ENCODE measurements around the gene CCDC61.

Gene CCDC61

GRCh38 chr19:46015687-46016425, 20.6 kb downstream of the CCDC61 start:
- Histone ChIP-seq H2BK5ac (ENCODE audit: low read length) (no peak overlapping the region), H3K36me3 (ENCODE audit: control insufficient read depth, insufficient read depth, low read length) (no peaks in the 10 kb centered on the region), H3K18ac (ENCODE audit: low read length) (no peak overlapping the region), H3K4me2 (ENCODE audit: low read length) (peak overlapping the region; percentile 77), H4K8ac (ENCODE audit: low read depth, low read length) (no peak overlapping the region), H3K27ac (ENCODE audit: low read depth, low read length) (no peak overlapping the region), H4K5ac (ENCODE audit: low read length) (no peak overlapping the region), H3K4me1 (ENCODE audit: control insufficient read depth, low read depth, low read length) (peaks cover 6% of the 10 kb centered on the region), H3K27me3 (ENCODE audit: insufficient read depth, low read length, poor library complexity) (peaks cover 7% of the 10 kb centered on the region), H3K23ac (ENCODE audit: low read length) (no peak overlapping the region), H2BK120ac (ENCODE audit: low read depth, low read length) (no peak overlapping the region), H3K9ac (ENCODE audit: low read length) (no peak overlapping the region), H3K4ac (ENCODE audit: low read depth, low read length) (no peak overlapping the region), H3K79me2 (ENCODE audit: control insufficient read depth, insufficient read depth, low read length) (no peaks in the 10 kb centered on the region), H2AK5ac (ENCODE audit: low read length) (no peak overlapping the region), H3K79me1 (ENCODE audit: low read length) (no peaks in the 10 kb centered on the region), H2BK15ac (replicated peaks; ENCODE audit: low read depth) (no peak overlapping the region), H3K4me3 (ENCODE audit: low read length) (no peak overlapping the region), H3K56ac (ENCODE audit: low read length) (peak overlapping the region; percentile 73)
- DNase-seq = no peak
- WGBS (ENCODE audit: extremely low coverage, insufficient coverage, low lambda C conversion rate) = no CpG with 5 or more reads among the region's 63 CpGs

GRCh38 chr19:46016426-46017094, 21.3 kb downstream of the CCDC61 start:
- Histone ChIP-seq H4K5ac (ENCODE audit: low read length) (no peak overlapping the region), H2BK5ac (ENCODE audit: low read length) (no peak overlapping the region), H3K79me1 (ENCODE audit: low read length) (no peaks in the 10 kb centered on the region), H3K56ac (ENCODE audit: low read length) (peak overlapping the region; percentile 73), H2BK120ac (ENCODE audit: low read depth, low read length) (no peak overlapping the region), H3K36me3 (ENCODE audit: control insufficient read depth, insufficient read depth, low read length) (no peaks in the 10 kb centered on the region), H3K9ac (ENCODE audit: low read length) (peak overlapping the region; percentile 49), H3K4me2 (ENCODE audit: low read length) (peak overlapping the region; percentile 77), H3K18ac (ENCODE audit: low read length) (no peak overlapping the region), H3K27ac (ENCODE audit: low read depth, low read length) (no peak overlapping the region), H2BK15ac (replicated peaks; ENCODE audit: low read depth) (no peak overlapping the region), H3K79me2 (ENCODE audit: control insufficient read depth, insufficient read depth, low read length) (no peaks in the 10 kb centered on the region), H3K4me1 (ENCODE audit: control insufficient read depth, low read depth, low read length) (peaks cover 6% of the 10 kb centered on the region), H3K23ac (ENCODE audit: low read length) (no peak overlapping the region), H3K4me3 (ENCODE audit: low read length) (no peak overlapping the region), H4K8ac (ENCODE audit: low read depth, low read length) (no peak overlapping the region), H2AK5ac (ENCODE audit: low read length) (no peak overlapping the region), H3K4ac (ENCODE audit: low read depth, low read length) (no peak overlapping the region), H3K27me3 (ENCODE audit: insufficient read depth, low read length, poor library complexity) (peaks cover 7% of the 10 kb centered on the region)
- no CpG with 5 or more reads among the region's 48 CpGs for WGBS (ENCODE audit: extremely low coverage, insufficient coverage, low lambda C conversion rate)
- DNase-seq = peak; percentile 85

DNA sequence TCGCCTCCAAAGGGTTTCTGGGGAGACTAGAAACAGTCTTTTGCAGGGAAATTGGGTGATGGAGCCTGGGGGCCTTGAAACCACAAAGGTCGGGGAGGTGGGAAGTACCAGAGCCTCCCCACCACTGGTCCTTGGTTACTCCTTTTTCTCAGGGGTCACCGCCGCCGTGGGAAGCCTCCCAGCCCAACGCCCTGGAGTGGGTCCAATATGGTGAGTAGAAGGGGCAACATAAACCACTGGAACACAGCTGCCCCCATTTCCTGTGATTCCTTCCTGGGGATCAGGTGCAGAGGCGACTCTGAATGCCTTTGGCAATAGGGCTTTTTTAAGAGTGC, 21.8 kb downstream of the CCDC61 start:
- H3K79me1 ChIP-seq (ENCODE audit: low read length) = no peaks in the 10 kb centered on the region
- no CpG with 5 or more reads among the region's 7 CpGs for WGBS (ENCODE audit: extremely low coverage, insufficient coverage, low lambda C conversion rate)
- H3K4me3 ChIP-seq (ENCODE audit: low read length) = no peak overlapping the region
- no peaks in the 10 kb centered on the region for H3K79me2 ChIP-seq (ENCODE audit: control insufficient read depth, insufficient read depth, low read length)
- no peaks in the 10 kb centered on the region for H3K36me3 ChIP-seq (ENCODE audit: control insufficient read depth, insufficient read depth, low read length)
- no peak overlapping the region for H2AK5ac ChIP-seq (ENCODE audit: low read length)
- no peak overlapping the region for H3K27ac ChIP-seq (ENCODE audit: low read depth, low read length)
- no peak for DNase-seq
- H3K23ac ChIP-seq (ENCODE audit: low read length) = no peak overlapping the region
- H4K5ac ChIP-seq (ENCODE audit: low read length) = no peak overlapping the region
- no peak overlapping the region for H4K8ac ChIP-seq (ENCODE audit: low read depth, low read length)
- H3K4ac ChIP-seq (ENCODE audit: low read depth, low read length) = no peak overlapping the region
- no peak overlapping the region for H3K18ac ChIP-seq (ENCODE audit: low read length)
- no peak overlapping the region for H2BK15ac ChIP-seq (replicated peaks; ENCODE audit: low read depth)
- no peak overlapping the region for H3K9ac ChIP-seq (ENCODE audit: low read length)
- no peak overlapping the region for H2BK120ac ChIP-seq (ENCODE audit: low read depth, low read length)
- no peak overlapping the region for H2BK5ac ChIP-seq (ENCODE audit: low read length)
- peaks cover 6% of the 10 kb centered on the region for H3K4me1 ChIP-seq (ENCODE audit: control insufficient read depth, low read depth, low read length)
- H3K27me3 ChIP-seq (ENCODE audit: insufficient read depth, low read length, poor library complexity) = peaks cover 7% of the 10 kb centered on the region
- H3K56ac ChIP-seq (ENCODE audit: low read length) = no peak overlapping the region
- H3K4me2 ChIP-seq (ENCODE audit: low read length) = no peak overlapping the region

GRCh38 chr19:46017874-46018675, 22.8 kb downstream of the CCDC61 start:
- Histone ChIP-seq H3K27ac (ENCODE audit: low read depth, low read length) (no peak overlapping the region), H3K79me2 (ENCODE audit: control insufficient read depth, insufficient read depth, low read length) (no peaks in the 10 kb centered on the region), H3K56ac (ENCODE audit: low read length) (no peak overlapping the region), H3K23ac (ENCODE audit: low read length) (no peak overlapping the region), H4K8ac (ENCODE audit: low read depth, low read length) (no peak overlapping the region), H3K4ac (ENCODE audit: low read depth, low read length) (no peak overlapping the region), H3K18ac (ENCODE audit: low read length) (no peak overlapping the region), H2BK120ac (ENCODE audit: low read depth, low read length) (no peak overlapping the region), H4K5ac (ENCODE audit: low read length) (no peak overlapping the region), H3K79me1 (ENCODE audit: low read length) (no peaks in the 10 kb centered on the region), H3K36me3 (ENCODE audit: control insufficient read depth, insufficient read depth, low read length) (no peaks in the 10 kb centered on the region), H3K9ac (ENCODE audit: low read length) (no peak overlapping the region), H2BK15ac (replicated peaks; ENCODE audit: low read depth) (no peak overlapping the region), H3K4me3 (ENCODE audit: low read length) (no peak overlapping the region), H2BK5ac (ENCODE audit: low read length) (no peak overlapping the region), H3K27me3 (ENCODE audit: insufficient read depth, low read length, poor library complexity) (peaks cover 7% of the 10 kb centered on the region), H3K4me1 (ENCODE audit: control insufficient read depth, low read depth, low read length) (peaks cover 6% of the 10 kb centered on the region), H2AK5ac (ENCODE audit: low read length) (no peak overlapping the region), H3K4me2 (ENCODE audit: low read length) (no peak overlapping the region)
- no peak for DNase-seq
- no CpG with 5 or more reads among the region's 15 CpGs for WGBS (ENCODE audit: extremely low coverage, insufficient coverage, low lambda C conversion rate)

DNA sequence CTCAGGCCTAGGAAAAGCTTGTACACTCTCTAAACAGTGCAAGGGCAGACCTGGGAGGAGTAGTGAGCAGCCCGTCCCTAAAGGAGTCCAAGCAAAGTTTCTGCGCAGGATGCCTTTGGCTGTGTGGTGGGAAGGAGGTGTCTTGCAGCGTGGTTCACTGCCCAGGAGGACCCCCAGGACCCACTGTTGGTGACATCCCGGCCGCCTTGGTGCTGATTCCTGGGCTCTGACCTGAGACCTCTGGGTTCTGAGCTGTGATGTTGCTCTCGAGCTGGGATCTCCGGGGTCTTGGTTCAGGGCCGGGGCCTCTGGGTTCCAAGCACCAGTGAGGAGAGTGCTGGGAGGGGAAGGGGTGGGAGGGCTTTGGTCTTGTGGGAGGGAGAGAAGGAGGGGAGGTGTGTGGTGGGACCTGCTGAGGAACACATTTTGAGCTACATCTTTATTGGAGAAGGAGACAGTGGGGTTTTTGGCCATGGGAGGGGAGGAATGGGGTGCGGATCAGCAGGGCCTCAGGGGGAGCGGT, 23.5 kb downstream of the CCDC61 start:
- H3K4me1 ChIP-seq (ENCODE audit: control insufficient read depth, low read depth, low read length) = peaks cover 6% of the 10 kb centered on the region
- no peak overlapping the region for H3K18ac ChIP-seq (ENCODE audit: low read length)
- H2AK5ac ChIP-seq (ENCODE audit: low read length) = no peak overlapping the region
- H4K8ac ChIP-seq (ENCODE audit: low read depth, low read length) = no peak overlapping the region
- H2BK5ac ChIP-seq (ENCODE audit: low read length) = no peak overlapping the region
- no peak overlapping the region for H3K4ac ChIP-seq (ENCODE audit: low read depth, low read length)
- H4K5ac ChIP-seq (ENCODE audit: low read length) = no peak overlapping the region
- no peaks in the 10 kb centered on the region for H3K79me2 ChIP-seq (ENCODE audit: control insufficient read depth, insufficient read depth, low read length)
- H3K56ac ChIP-seq (ENCODE audit: low read length) = no peak overlapping the region
- peaks cover 7% of the 10 kb centered on the region for H3K27me3 ChIP-seq (ENCODE audit: insufficient read depth, low read length, poor library complexity)
- H2BK15ac ChIP-seq (replicated peaks; ENCODE audit: low read depth) = no peak overlapping the region
- no CpG with 5 or more reads among the region's 10 CpGs for WGBS (ENCODE audit: extremely low coverage, insufficient coverage, low lambda C conversion rate)
- no peak overlapping the region for H3K9ac ChIP-seq (ENCODE audit: low read length)
- no peak overlapping the region for H3K27ac ChIP-seq (ENCODE audit: low read depth, low read length)
- H3K79me1 ChIP-seq (ENCODE audit: low read length) = no peaks in the 10 kb centered on the region
- no peak overlapping the region for H3K4me3 ChIP-seq (ENCODE audit: low read length)
- no peaks in the 10 kb centered on the region for H3K36me3 ChIP-seq (ENCODE audit: control insufficient read depth, insufficient read depth, low read length)
- DNase-seq = no peak
- H2BK120ac ChIP-seq (ENCODE audit: low read depth, low read length) = no peak overlapping the region
- H3K4me2 ChIP-seq (ENCODE audit: low read length) = no peak overlapping the region
- no peak overlapping the region for H3K23ac ChIP-seq (ENCODE audit: low read length)
